Right atrium auricular region (tissue), 2 donors: ENCODE results near the gene LGR6. TPM values are rescaled to one million over a fixed set of nuclear protein-coding genes. Genes with fewer than 3 reads are reported as not detected.

Source experiments
- DNase-seq: peaks from one replicate; pipeline ENCODE4 v3.0.0-alpha.2; 2019; ENCODE audit warnings: low spot score
- H3K27ac ChIP-seq, 2 donors: fragments of 200-600 bp; sonication (generic); 1 replicate in 1 of 2; 2 replicates in 1 of 2; pipeline ENCODE4 v1.5.1; 2016 to 2019
- H3K27me3 ChIP-seq, 2 donors: fragments of 200-600 bp; sonication (generic); one replicate each; pipeline versions ENCODE4 v1.5.1 to v1.6.0; 2017 to 2019
- H3K36me3 ChIP-seq: fragments of 200-600 bp; sonication (generic); one replicate; pipeline ENCODE4 v1.5.1; 2016
- H3K4me1 ChIP-seq, 2 donors: fragments of 200-600 bp; sonication (generic); one replicate each; pipeline versions ENCODE4 v1.5.1 to v1.6.0; 2017 to 2019
- H3K4me3 ChIP-seq, 2 donors: fragments of 200-600 bp; sonication (generic); 1 replicate in 1 of 2; 2 replicates in 1 of 2; pipeline ENCODE4 v1.5.1; 2017 to 2019; ENCODE audit warnings: mild to moderate bottlenecking in 1 of 2, moderate library complexity in 1 of 2
- H3K9me3 ChIP-seq, 2 donors: fragments of 200-600 bp; sonication (generic); one replicate each; pipeline ENCODE4 v1.5.1; 2019
- CTCF ChIP-seq, 2 donors: fragments of 200-600 bp; sonication (generic); IDR thresholded peaks; one replicate each; pipeline ENCODE4 v1.5.1; 2019; ENCODE audit warnings: antibody characterized with exemption in 2 of 2
- total RNA-seq, 2 donors: library from RNA; depleted of rRNA; stranded (reverse); fragments of >200 nt; gene quantifications; one replicate each; pipeline ENCODE4 v1.1.0, GENCODE V29; 2016

Gene LGR6
- total RNA-seq, 2 donors from 2014 or later = 5.5 to 17.0 TPM

DNA sequence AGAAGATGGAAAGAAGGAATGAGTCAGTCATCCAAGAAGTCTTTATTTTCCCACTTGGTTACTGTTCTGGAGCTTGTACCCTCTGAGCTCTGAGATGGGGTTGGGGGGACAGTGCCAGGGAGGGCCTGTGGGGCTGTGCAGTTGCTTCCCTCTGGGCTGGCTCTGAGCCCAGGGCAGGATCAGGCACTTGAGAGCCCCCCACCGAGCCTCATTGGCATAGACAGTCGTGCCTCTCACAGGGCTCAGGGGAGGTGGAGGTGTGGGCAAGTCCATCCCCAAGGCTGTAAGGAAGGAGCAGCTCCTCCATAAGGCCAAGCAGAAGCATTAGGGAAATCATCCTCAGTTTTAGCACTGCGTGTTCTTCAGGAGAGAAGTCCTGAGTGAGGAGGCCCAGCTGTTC lies 46.6 kb upstream of the LGR6 start:
- H3K4me1 ChIP-seq = peaks cover 0 to 22% of the 10 kb centered on the region in 2 donors
- no peaks in the 10 kb centered on the region for H3K36me3 ChIP-seq
- H3K9me3 ChIP-seq = no peaks in the 10 kb centered on the region
- DNase-seq = no peak
- no peak for TF ChIP-seq CTCF (IDR thresholded peaks at IDR 0.05)
- no peak overlapping the region for H3K4me3 ChIP-seq
- no peaks in the 10 kb centered on the region for H3K27me3 ChIP-seq
- no peak overlapping the region for H3K27ac ChIP-seq

DNA sequence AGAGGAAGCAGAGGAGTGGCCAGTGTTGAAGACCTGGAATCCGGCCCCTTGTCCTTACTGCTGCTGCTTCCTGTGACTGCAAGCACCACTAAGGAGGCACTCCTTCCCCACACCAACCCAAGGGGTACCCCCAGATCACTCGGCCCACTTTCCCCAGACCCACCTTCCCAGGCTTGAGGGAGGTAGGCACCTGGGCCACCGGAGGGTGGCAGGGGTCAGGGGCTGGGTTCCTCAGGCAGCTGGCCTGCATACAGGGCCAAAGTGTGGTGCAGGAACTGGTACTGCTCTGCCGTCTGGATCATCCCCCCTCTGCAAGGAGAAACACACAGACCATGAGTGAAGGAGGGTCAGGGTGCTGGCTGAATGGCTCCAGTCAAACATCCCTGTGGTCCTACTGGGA lies 45.2 kb upstream of the LGR6 start:
- Histone ChIP-seq H3K27ac (no peak overlapping the region), H3K27me3 (no peaks in the 10 kb centered on the region), H3K4me3 (no peak overlapping the region), H3K4me1 (peaks cover 0 to 9% of the 10 kb centered on the region in 2 donors), H3K36me3 (no peaks in the 10 kb centered on the region), H3K9me3 (no peaks in the 10 kb centered on the region)
- DNase-seq = no peak
- no peak for TF ChIP-seq CTCF (IDR thresholded peaks at IDR 0.05)

- no peak for DNase-seq
- TF ChIP-seq CTCF (IDR thresholded peaks at IDR 0.05) = no peak
- H3K9me3 ChIP-seq = no peaks in the 10 kb centered on the region
- H3K27ac ChIP-seq = no peak overlapping the region
- H3K27me3 ChIP-seq = no peaks in the 10 kb centered on the region
- peaks cover 0 to 11% of the 10 kb centered on the region in 2 donors for H3K4me1 ChIP-seq
- H3K4me3 ChIP-seq = no peak overlapping the region
- H3K36me3 ChIP-seq = no peaks in the 10 kb centered on the region
Observed at GRCh38 chr1:202149566-202149965, 44.0 kb upstream of the LGR6 start.

DNA sequence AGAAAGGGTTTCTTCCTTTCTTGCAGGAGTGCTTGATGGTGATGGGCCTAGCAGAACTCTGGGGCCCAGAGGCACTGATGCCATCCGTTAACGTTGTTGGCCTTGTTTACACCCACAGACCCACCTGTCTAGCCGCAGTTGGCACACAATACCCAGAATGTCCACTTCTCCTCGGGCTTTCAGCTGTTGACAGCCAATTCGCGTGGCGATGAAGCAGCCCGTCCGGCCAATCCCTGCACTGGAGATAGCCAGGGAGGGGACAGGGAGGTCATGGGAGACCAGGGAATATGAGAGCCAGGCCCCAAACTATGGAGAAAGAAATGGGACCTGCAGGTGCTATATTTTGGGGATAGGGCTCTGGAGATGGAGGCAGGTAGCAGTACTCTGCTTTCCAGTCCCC lies 43.4 kb upstream of the LGR6 start:
- TF ChIP-seq CTCF (IDR thresholded peaks at IDR 0.05) = no peak
- Histone ChIP-seq H3K36me3 (no peaks in the 10 kb centered on the region), H3K27ac (no peak overlapping the region), H3K9me3 (no peaks in the 10 kb centered on the region), H3K27me3 (no peaks in the 10 kb centered on the region), H3K4me1 (peaks cover 0 to 14% of the 10 kb centered on the region in 2 donors), H3K4me3 (no peak overlapping the region)
- no peak for DNase-seq

DNA sequence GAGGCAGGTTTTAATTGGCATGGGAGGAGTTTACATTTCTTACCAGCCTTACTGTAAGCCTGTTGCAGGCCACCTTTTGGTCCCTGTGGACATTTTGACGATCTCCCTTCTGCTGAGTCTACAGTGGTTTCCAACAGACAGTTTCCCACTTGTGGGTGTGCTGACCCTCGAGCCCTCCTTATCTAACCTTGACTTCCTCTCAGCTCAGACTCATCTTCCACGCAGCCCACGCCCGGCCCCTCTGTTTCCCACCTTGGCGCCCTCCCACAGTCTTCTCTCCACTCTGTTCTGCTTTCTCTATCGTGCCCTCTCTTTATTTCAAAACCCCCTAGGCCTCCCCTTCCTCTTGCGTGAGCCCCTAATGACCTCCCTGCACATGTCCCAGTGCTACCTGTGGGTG lies 43.0 kb upstream of the LGR6 start:
- Histone ChIP-seq H3K27ac (no peak overlapping the region), H3K4me1 (peaks cover 0 to 14% of the 10 kb centered on the region in 2 donors), H3K4me3 (no peak overlapping the region), H3K27me3 (no peaks in the 10 kb centered on the region), H3K9me3 (no peaks in the 10 kb centered on the region), H3K36me3 (no peaks in the 10 kb centered on the region)
- DNase-seq = no peak
- no peak for TF ChIP-seq CTCF (IDR thresholded peaks at IDR 0.05)

DNA sequence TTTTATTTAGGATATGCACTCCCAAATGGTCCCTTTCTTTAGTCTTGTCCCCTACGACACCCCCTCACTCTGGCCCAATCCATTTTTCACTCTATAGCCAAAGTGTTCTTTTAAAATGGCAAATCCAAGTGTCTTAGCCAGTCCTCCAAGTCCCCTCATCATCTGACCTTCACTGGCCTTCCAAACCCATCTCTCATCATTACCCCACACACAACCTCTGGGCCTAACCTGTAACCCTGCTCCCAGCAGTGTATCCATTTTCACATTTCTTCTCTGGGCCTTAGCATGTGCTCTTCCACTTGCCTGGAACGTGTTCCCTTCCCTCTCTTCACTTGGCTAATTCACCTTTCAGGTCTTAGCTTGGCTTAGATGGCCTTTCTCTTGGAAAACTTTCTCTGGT lies 42.6 kb upstream of the LGR6 start:
- no peak for DNase-seq
- H3K27ac ChIP-seq = no peak overlapping the region
- H3K4me1 ChIP-seq = peaks cover 0 to 12% of the 10 kb centered on the region in 2 donors
- H3K36me3 ChIP-seq = no peaks in the 10 kb centered on the region
- no peaks in the 10 kb centered on the region for H3K27me3 ChIP-seq
- H3K9me3 ChIP-seq = no peaks in the 10 kb centered on the region
- no peak for TF ChIP-seq CTCF (IDR thresholded peaks at IDR 0.05)
- H3K4me3 ChIP-seq = no peak overlapping the region
